ENCODE results near the gene SDC3.

Gene SDC3

DNA sequence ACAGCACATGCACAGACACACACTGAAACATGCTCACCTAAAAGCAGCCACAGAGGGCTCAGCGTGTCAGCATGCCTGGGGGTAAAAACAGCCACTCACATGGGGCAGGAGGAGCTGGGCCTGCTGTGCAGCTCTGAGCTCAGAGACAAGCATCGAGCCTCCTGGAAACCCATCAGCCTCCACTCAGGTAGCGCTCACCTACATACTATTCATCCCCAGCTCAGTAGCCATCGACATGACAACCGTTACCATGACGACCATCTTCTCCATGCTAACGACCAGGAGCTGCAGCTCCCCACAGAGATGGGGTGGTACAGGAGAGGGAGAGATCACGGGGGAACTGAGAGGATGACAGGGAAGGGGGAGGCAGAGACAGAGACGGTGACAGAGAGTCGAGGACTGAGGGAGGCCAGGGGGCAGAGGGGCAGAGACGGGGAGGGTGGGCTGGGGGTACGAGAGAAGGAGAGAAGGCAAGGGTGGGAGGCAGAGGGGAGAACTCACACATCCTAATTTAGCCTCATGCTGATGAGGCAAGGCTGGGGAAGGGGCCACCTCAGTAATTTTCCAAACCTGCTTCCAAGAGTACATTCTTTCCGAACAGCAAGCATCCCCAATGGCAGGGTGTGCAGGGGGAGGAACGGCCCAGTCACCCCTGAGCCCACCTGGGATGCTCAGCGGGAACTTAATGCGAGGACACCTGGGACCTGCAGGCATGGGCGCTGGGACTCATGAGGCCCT, 28.4 kb downstream of the SDC3 start:
- Histone ChIP-seq H3K36me3 (ENCODE audit: control insufficient read depth in 1 of 2, insufficient read depth in 2 of 2, low read depth in 1 of 2, low read length in 2 of 2) (peaks cover 0 to 28% of the 10 kb centered on the region in 2 experiments), H3K27me3 (ENCODE audit: control insufficient read depth in 1 of 2, insufficient read depth in 1 of 2, low read length in 2 of 2) (no peaks in the 10 kb centered on the region), H3K4ac (ENCODE audit: low read depth in 1 of 2, low read length in 2 of 2) (no peak overlapping the region), H3K4me3 (ENCODE audit: insufficient read depth in 1 of 2, low read depth in 1 of 2, low read length in 2 of 2) (no peak overlapping the region), H2BK15ac (ENCODE audit: low read depth, poor library complexity, severe bottlenecking) (no peak overlapping the region), H3K9me3 (ENCODE audit: control insufficient read depth, low read length) (no peaks in the 10 kb centered on the region), H3K4me2 (ENCODE audit: low read length, poor library complexity, severe bottlenecking) (no peak overlapping the region), H3K14ac (ENCODE audit: low read length in 2 of 2) (peak overlapping the region in 1 of 2 experiments; percentile 2), H2BK120ac (ENCODE audit: low read depth, low read length) (no peak overlapping the region), H3K79me1 (replicated peaks; ENCODE audit: low read length, poor library complexity, severe bottlenecking) (peaks cover 35% of the 10 kb centered on the region), H2BK12ac (ENCODE audit: low read length in 2 of 2) (no peak overlapping the region), H3K18ac (ENCODE audit: low read depth in 1 of 2, low read length in 2 of 2) (no peak overlapping the region), H2AK5ac (ENCODE audit: low read length, severe bottlenecking) (no peak overlapping the region), H2AFZ (ENCODE audit: low read depth, low read length) (no peak overlapping the region), H3K23ac (ENCODE audit: low read length in 2 of 2) (no peak overlapping the region), H4K91ac (ENCODE audit: low read length) (peak overlapping the region; percentile 25), H4K8ac (ENCODE audit: low read length) (peak overlapping the region; percentile 22), H3K9ac (ENCODE audit: low read length) (no peak overlapping the region), H3K4me1 (ENCODE audit: control insufficient read depth, insufficient read depth, low read depth, low read length) (peaks cover 6% of the 10 kb centered on the region), H2BK5ac (ENCODE audit: low read depth, low read length, poor library complexity, severe bottlenecking) (no peak overlapping the region), H3K27ac (ENCODE audit: low read length, poor library complexity, severe bottlenecking) (no peak overlapping the region)
- WGBS: 82% methylated on average over 13 of the region's 17 CpGs
- DNase-seq: no peak

DNA sequence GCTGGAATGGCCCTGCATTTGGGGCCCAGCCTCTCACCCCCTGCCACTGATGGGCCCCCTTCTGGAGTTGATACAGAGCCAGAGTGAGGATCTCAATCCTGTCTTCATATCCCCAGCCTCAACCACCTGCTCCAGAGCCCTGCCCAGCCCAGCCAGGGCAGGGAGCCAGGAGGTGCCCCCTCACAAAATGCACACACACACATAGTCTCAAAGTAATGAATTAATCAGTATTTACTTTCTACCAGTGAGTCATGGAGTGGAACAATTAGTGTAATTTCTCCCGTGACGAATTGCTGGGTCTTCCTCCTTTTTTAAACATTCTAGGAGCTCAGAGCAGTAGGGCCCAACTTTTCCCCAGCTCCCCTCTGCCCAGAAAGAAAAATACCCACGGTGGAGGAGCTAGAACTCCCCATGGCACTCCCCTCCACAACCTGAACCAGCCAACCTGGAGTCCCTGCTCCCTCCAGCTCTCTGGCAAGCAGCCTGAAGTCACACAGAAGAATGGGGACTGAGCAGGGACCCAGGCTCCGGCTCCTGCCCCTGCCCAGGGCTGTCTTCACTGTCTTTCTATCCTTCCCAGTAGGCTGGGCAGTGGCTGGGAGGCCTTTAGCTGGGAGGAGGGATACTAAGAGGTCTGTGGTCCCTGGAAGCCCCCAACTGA, 29.3 kb downstream of the SDC3 start:
- peak overlapping the region; percentile 42 to 46 for H2BK12ac ChIP-seq (ENCODE audit: low read length in 2 of 2)
- H4K8ac ChIP-seq (ENCODE audit: low read length): no peak overlapping the region
- 59% methylated on average over 4 of the region's 4 CpGs for WGBS
- no peak overlapping the region for H3K9ac ChIP-seq (ENCODE audit: low read length)
- no peak overlapping the region for H3K14ac ChIP-seq (ENCODE audit: low read length in 2 of 2)
- H3K79me1 ChIP-seq (replicated peaks; ENCODE audit: low read length, poor library complexity, severe bottlenecking): peaks cover 31% of the 10 kb centered on the region
- H3K4ac ChIP-seq (ENCODE audit: low read depth in 1 of 2, low read length in 2 of 2): no peak overlapping the region
- H3K4me2 ChIP-seq (ENCODE audit: low read length, poor library complexity, severe bottlenecking): no peak overlapping the region
- peak overlapping the region in 1 of 2 experiments; percentile 25 for H3K18ac ChIP-seq (ENCODE audit: low read depth in 1 of 2, low read length in 2 of 2)
- no peak overlapping the region for H2BK15ac ChIP-seq (ENCODE audit: low read depth, poor library complexity, severe bottlenecking)
- DNase-seq: peak; percentile 64
- peaks cover 2 to 36% of the 10 kb centered on the region in 2 experiments for H3K36me3 ChIP-seq (ENCODE audit: control insufficient read depth in 1 of 2, insufficient read depth in 2 of 2, low read depth in 1 of 2, low read length in 2 of 2)
- H3K27ac ChIP-seq (ENCODE audit: low read length, poor library complexity, severe bottlenecking): no peak overlapping the region
- peaks cover 6% of the 10 kb centered on the region for H3K4me1 ChIP-seq (ENCODE audit: control insufficient read depth, insufficient read depth, low read depth, low read length)
- H2BK120ac ChIP-seq (ENCODE audit: low read depth, low read length): peak overlapping the region; percentile 35
- no peak overlapping the region for H2AK5ac ChIP-seq (ENCODE audit: low read length, severe bottlenecking)
- no peak overlapping the region for H2AFZ ChIP-seq (ENCODE audit: low read depth, low read length)
- H3K27me3 ChIP-seq (ENCODE audit: control insufficient read depth in 1 of 2, insufficient read depth in 1 of 2, low read length in 2 of 2): no peaks in the 10 kb centered on the region
- H2BK5ac ChIP-seq (ENCODE audit: low read depth, low read length, poor library complexity, severe bottlenecking): no peak overlapping the region
- H3K23ac ChIP-seq (ENCODE audit: low read length in 2 of 2): no peak overlapping the region
- no peaks in the 10 kb centered on the region for H3K9me3 ChIP-seq (ENCODE audit: control insufficient read depth, low read length)
- no peak overlapping the region for H4K91ac ChIP-seq (ENCODE audit: low read length)
- no peak overlapping the region for H3K4me3 ChIP-seq (ENCODE audit: insufficient read depth in 1 of 2, low read depth in 1 of 2, low read length in 2 of 2)

- no peak overlapping the region for H4K8ac ChIP-seq (ENCODE audit: low read length)
- H3K9me3 ChIP-seq (ENCODE audit: control insufficient read depth, low read length): peaks cover 4% of the 10 kb centered on the region
- peaks cover 9 to 43% of the 10 kb centered on the region in 2 experiments for H3K36me3 ChIP-seq (ENCODE audit: control insufficient read depth in 1 of 2, insufficient read depth in 2 of 2, low read depth in 1 of 2, low read length in 2 of 2)
- H3K23ac ChIP-seq (ENCODE audit: low read length in 2 of 2): no peak overlapping the region
- H3K4me1 ChIP-seq (ENCODE audit: control insufficient read depth, insufficient read depth, low read depth, low read length): peaks cover 6% of the 10 kb centered on the region
- H3K9ac ChIP-seq (ENCODE audit: low read length): no peak overlapping the region
- H2BK120ac ChIP-seq (ENCODE audit: low read depth, low read length): no peak overlapping the region
- H3K14ac ChIP-seq (ENCODE audit: low read length in 2 of 2): no peak overlapping the region
- no peak overlapping the region for H3K18ac ChIP-seq (ENCODE audit: low read depth in 1 of 2, low read length in 2 of 2)
- H2BK12ac ChIP-seq (ENCODE audit: low read length in 2 of 2): peak overlapping the region in 1 of 2 experiments; percentile 33
- 93% methylated on average over 13 of the region's 13 CpGs for WGBS
- H2BK15ac ChIP-seq (ENCODE audit: low read depth, poor library complexity, severe bottlenecking): no peak overlapping the region
- no peak for DNase-seq
- H3K27ac ChIP-seq (ENCODE audit: low read length, poor library complexity, severe bottlenecking): no peak overlapping the region
- no peak overlapping the region for H2BK5ac ChIP-seq (ENCODE audit: low read depth, low read length, poor library complexity, severe bottlenecking)
- H2AFZ ChIP-seq (ENCODE audit: low read depth, low read length): no peak overlapping the region
- no peak overlapping the region for H3K4ac ChIP-seq (ENCODE audit: low read depth in 1 of 2, low read length in 2 of 2)
- H3K27me3 ChIP-seq (ENCODE audit: control insufficient read depth in 1 of 2, insufficient read depth in 1 of 2, low read length in 2 of 2): no peaks in the 10 kb centered on the region
- H2AK5ac ChIP-seq (ENCODE audit: low read length, severe bottlenecking): no peak overlapping the region
- H3K4me2 ChIP-seq (ENCODE audit: low read length, poor library complexity, severe bottlenecking): no peak overlapping the region
- H3K4me3 ChIP-seq (ENCODE audit: insufficient read depth in 1 of 2, low read depth in 1 of 2, low read length in 2 of 2): no peak overlapping the region
- H4K91ac ChIP-seq (ENCODE audit: low read length): peak overlapping the region; percentile 20
- peaks cover 25% of the 10 kb centered on the region for H3K79me1 ChIP-seq (replicated peaks; ENCODE audit: low read length, poor library complexity, severe bottlenecking)
Measured at GRCh38 chr1:30878559-30878958, 30.0 kb downstream of the SDC3 start.

GRCh38 chr1:30878016-30878415, 30.5 kb downstream of the SDC3 start:
- H2AK5ac ChIP-seq (ENCODE audit: low read length, severe bottlenecking): no peak overlapping the region
- no peak for DNase-seq
- peak overlapping the region in 1 of 2 experiments; percentile 29 for H3K14ac ChIP-seq (ENCODE audit: low read length in 2 of 2)

More at GRCh38 chr1:30878016-30878415, 30.5 kb downstream of the SDC3 start:
- Histone ChIP-seq H2BK12ac (ENCODE audit: low read length in 2 of 2) (peak overlapping the region in 1 of 2 experiments; percentile 61), H3K4me2 (ENCODE audit: low read length, poor library complexity, severe bottlenecking) (no peak overlapping the region), H3K27me3 (ENCODE audit: control insufficient read depth in 1 of 2, insufficient read depth in 1 of 2, low read length in 2 of 2) (no peaks in the 10 kb centered on the region), H3K36me3 (ENCODE audit: control insufficient read depth in 1 of 2, insufficient read depth in 2 of 2, low read depth in 1 of 2, low read length in 2 of 2) (peaks cover 15 to 48% of the 10 kb centered on the region in 2 experiments), H2BK15ac (ENCODE audit: low read depth, poor library complexity, severe bottlenecking) (peak overlapping the region; percentile 92), H3K9ac (ENCODE audit: low read length) (peak overlapping the region; percentile 71), H3K27ac (ENCODE audit: low read length, poor library complexity, severe bottlenecking) (no peak overlapping the region), H3K18ac (ENCODE audit: low read depth in 1 of 2, low read length in 2 of 2) (peak overlapping the region in 1 of 2 experiments; percentile 70), H3K9me3 (ENCODE audit: control insufficient read depth, low read length) (peaks cover 9% of the 10 kb centered on the region), H3K4me1 (ENCODE audit: control insufficient read depth, insufficient read depth, low read depth, low read length) (peaks cover 6% of the 10 kb centered on the region), H3K4me3 (ENCODE audit: insufficient read depth in 1 of 2, low read depth in 1 of 2, low read length in 2 of 2) (no peak overlapping the region), H3K23ac (ENCODE audit: low read length in 2 of 2) (no peak overlapping the region), H3K79me1 (replicated peaks; ENCODE audit: low read length, poor library complexity, severe bottlenecking) (peaks cover 20% of the 10 kb centered on the region), H4K91ac (ENCODE audit: low read length) (peak overlapping the region; percentile 66), H2BK120ac (ENCODE audit: low read depth, low read length) (peak overlapping the region; percentile 36), H2AFZ (ENCODE audit: low read depth, low read length) (no peak overlapping the region), H4K8ac (ENCODE audit: low read length) (peak overlapping the region; percentile 83), H2BK5ac (ENCODE audit: low read depth, low read length, poor library complexity, severe bottlenecking) (no peak overlapping the region), H3K4ac (ENCODE audit: low read depth in 1 of 2, low read length in 2 of 2) (peak overlapping the region in 1 of 2 experiments; percentile 37)
- 92% methylated on average over 9 of the region's 9 CpGs for WGBS

Data from mesenchymal stem cell (in vitro differentiated cells and primary cell).